Upper lobe of left lung (tissue), 6 donors: ENCODE measurements around the gene TMEM108. TPM values are rescaled to one million over a fixed set of nuclear protein-coding genes. Genes with fewer than 3 reads are reported as not detected.

ENCODE experiments used
- ATAC-seq, 2 donors: fragments of 200-7000 bp; cut with Tn5 transposase; one replicate each; pipeline ENCODE4 v1.9.1; 2022; ENCODE audit warnings: mild to moderate bottlenecking in 2 of 2, moderate library complexity in 2 of 2; ENCODE audit not compliant: low FRiP score in 2 of 2
- DNase-seq, 2 donors: peaks; one replicate each; pipeline ENCODE4 v3.0.0-alpha.2; 2019 to 2020
- H3K27ac ChIP-seq, 4 donors: fragments of 200-600 bp; sonication (generic); one replicate each; pipeline ENCODE4 v1.5.1; 2016 to 2019
- H3K27me3 ChIP-seq, 4 donors: fragments of 200-600 bp; sonication (generic); one replicate each; pipeline ENCODE4 v1.5.1; 2017 to 2019
- H3K36me3 ChIP-seq, 4 donors: fragments of 200-600 bp; sonication (generic); one replicate each; pipeline ENCODE4 v1.5.1; 2016 to 2019
- H3K4me1 ChIP-seq, 4 donors: fragments of 200-600 bp; sonication (generic); one replicate each; pipeline ENCODE4 v1.5.1; 2018 to 2019
- H3K4me3 ChIP-seq, 4 donors: fragments of 200-600 bp; sonication (generic); one replicate each; pipeline ENCODE4 v1.5.1; 2017 to 2019; ENCODE audit warnings: mild to moderate bottlenecking in 2 of 4, moderate library complexity in 1 of 4
- H3K9me3 ChIP-seq, 4 donors: fragments of 200-600 bp; sonication (generic); one replicate each; pipeline ENCODE4 v1.5.1; 2018 to 2019
- EP300 ChIP-seq, 4 donors: sonication (generic); formaldehyde crosslinking; IDR thresholded peaks; one replicate each; pipeline ENCODE4 v1.5.1; 2017; ENCODE audit warnings: antibody characterized with exemption in 4 of 4, control low read depth in 2 of 4
- POLR2A ChIP-seq, 4 donors: fragments of 450-650 bp; IDR thresholded peaks; one replicate each; pipeline ENCODE4 v1.5.1; 2016 to 2017; ENCODE audit warnings: antibody characterized with exemption in 4 of 4, mild to moderate bottlenecking in 2 of 4
- POLR2AphosphoS5 ChIP-seq, 2 donors: sonication (generic); formaldehyde crosslinking; IDR thresholded peaks; one replicate each; pipeline ENCODE4 v1.5.1; 2017; ENCODE audit warnings: antibody characterized with exemption in 2 of 2
- WGBS, 2 donors: methylation state at CpG; one replicate each; pipeline ENCODE4 v1.1.5; 2017 to 2018; 5-methylcytosine and 5-hydroxymethylcytosine counted together
- total RNA-seq, 6 donors: library from RNA; depleted of rRNA in 4 of 6; stranded (reverse); fragments of >200 nt in 4 of 6; gene quantifications; one replicate each; pipeline versions ENCODE4 v1.1.0 to v1.2.1, GENCODE V29; 2016 to 2021
- TF ChIP-seq, protein P1 (sequence below), 6 experiments: fragments of 450-650 bp in 4 of 6; fragments of 200-600 bp in 2 of 6; sonication (generic) in 2 of 6; IDR thresholded peaks; one replicate each; pipeline ENCODE4 v1.5.1; 2016 to 2019; ENCODE audit warnings: antibody characterized with exemption in 6 of 6
- donor health status: DM: no; HTN: no; CAD: no; lungs with moderate emphysema.
- donor health status: DM: no; HTN: yes; CAD: no; lungs with severe emphysema.

TMEM108 gene
- total RNA-seq, 6 donors from 2014 or later = 3.1 to 13.0 (median 7.9) TPM

DNA sequence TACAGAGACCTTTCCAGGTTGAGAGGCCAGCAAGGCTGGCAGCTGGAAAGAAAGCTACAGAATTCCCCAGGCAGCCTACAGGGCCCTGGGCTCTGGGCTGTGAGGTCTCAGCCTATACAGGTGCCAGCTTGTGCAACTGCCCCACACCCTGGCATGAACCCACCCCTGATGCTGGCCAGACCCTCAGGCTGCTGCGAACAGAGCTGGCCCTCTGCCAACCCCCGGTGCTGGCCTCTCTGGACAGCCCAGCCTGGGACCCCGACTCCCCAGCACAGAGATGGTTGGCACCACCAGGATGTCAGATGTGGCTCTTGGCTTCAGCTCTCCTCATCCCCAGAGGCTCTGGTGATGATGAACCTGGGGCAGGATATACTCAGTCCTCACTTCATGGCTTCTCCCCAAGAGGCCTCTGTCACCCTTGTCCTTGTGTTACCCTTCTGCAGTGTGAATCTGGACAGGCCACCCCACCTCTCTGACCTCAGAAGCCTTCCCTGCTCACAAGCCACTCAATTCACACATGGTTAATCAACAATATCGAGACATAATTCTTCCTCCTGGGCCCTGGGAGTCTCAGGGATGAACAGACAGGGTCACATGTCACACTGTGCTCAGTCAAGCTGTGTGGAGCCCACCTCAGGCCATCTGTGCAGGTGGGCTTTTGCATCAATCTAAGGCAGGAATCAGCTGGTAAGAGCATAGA is 350.7 kb downstream of the TMEM108 start:
- TF ChIP-seq EP300 (IDR thresholded peaks at IDR 0.05) (no peak), POLR2A (IDR thresholded peaks at IDR 0.05) (no peak), POLR2AphosphoS5 (IDR thresholded peaks at IDR 0.05) (no peak)
- TF ChIP-seq, protein P1, sequence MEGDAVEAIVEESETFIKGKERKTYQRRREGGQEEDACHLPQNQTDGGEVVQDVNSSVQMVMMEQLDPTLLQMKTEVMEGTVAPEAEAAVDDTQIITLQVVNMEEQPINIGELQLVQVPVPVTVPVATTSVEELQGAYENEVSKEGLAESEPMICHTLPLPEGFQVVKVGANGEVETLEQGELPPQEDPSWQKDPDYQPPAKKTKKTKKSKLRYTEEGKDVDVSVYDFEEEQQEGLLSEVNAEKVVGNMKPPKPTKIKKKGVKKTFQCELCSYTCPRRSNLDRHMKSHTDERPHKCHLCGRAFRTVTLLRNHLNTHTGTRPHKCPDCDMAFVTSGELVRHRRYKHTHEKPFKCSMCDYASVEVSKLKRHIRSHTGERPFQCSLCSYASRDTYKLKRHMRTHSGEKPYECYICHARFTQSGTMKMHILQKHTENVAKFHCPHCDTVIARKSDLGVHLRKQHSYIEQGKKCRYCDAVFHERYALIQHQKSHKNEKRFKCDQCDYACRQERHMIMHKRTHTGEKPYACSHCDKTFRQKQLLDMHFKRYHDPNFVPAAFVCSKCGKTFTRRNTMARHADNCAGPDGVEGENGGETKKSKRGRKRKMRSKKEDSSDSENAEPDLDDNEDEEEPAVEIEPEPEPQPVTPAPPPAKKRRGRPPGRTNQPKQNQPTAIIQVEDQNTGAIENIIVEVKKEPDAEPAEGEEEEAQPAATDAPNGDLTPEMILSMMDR (IDR thresholded peaks at IDR 0.05) = no peak
- no peak for ATAC-seq

GRCh38 chr3:133390715-133391114 is 352.5 kb downstream of the TMEM108 start:
- Histone ChIP-seq H3K4me3 (no peak overlapping the region), H3K4me1 (no peaks in the 10 kb centered on the region), H3K36me3 (peaks cover 0 to 8% (median 2%) of the 10 kb centered on the region in 4 donors), H3K27me3 (no peaks in the 10 kb centered on the region), H3K27ac (no peak overlapping the region), H3K9me3 (no peaks in the 10 kb centered on the region)
- ATAC-seq (no peak), DNase-seq (no peak)
- WGBS, 2 donors = 91 to 92% methylated on average over 4 of the region's 4 CpGs
- no peak for TF ChIP-seq POLR2AphosphoS5 (IDR thresholded peaks at IDR 0.05)
- no peak for TF ChIP-seq POLR2A (IDR thresholded peaks at IDR 0.05)
- no peak for TF ChIP-seq EP300 (IDR thresholded peaks at IDR 0.05)
- TF ChIP-seq, protein P1 (IDR thresholded peaks at IDR 0.05) = no peak

More for the DNA sequence above, 350.7 kb downstream of the TMEM108 start:
- no peak overlapping the region for H3K27ac ChIP-seq
- DNase-seq = peak in 1 of 2 donors; percentile 50
- H3K9me3 ChIP-seq = no peaks in the 10 kb centered on the region
- peaks cover 0 to 8% (median 2%) of the 10 kb centered on the region in 4 donors for H3K36me3 ChIP-seq
- no peak overlapping the region for H3K4me3 ChIP-seq
- 50 to 100% methylated on average over 1 to 2 of the region's 4 CpGs for WGBS, 2 donors
- peaks cover 7 to 10% (median 8%) of the 10 kb centered on the region in 4 donors for H3K4me1 ChIP-seq
- H3K27me3 ChIP-seq = no peaks in the 10 kb centered on the region

DNA sequence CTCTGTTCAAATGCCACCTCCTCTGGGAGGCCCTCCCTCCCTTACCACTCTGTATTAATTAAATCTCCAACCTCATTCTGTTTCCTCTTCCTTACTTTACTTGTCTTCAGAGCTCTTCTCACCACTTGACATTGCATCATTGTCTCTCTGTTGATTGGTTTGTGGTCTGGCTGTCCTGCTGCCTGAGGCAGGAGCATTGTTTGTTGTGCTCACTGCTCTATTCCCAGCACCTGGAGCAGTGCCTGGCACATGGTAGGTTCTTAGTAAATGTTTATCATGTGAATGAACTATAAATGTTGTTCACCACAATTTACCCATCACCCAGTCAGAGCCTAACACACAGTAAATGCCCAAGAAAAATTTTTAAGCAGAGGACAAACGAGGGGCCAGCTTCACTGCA is 355.0 kb downstream of the TMEM108 start:
- DNase-seq = no peak
- ATAC-seq = no peak
- 83 to 86% methylated on average over 1 of the region's 1 CpG for WGBS, 2 donors

GRCh38 chr3:133393691-133394474 is 355.7 kb downstream of the TMEM108 start:
- H3K27ac ChIP-seq = no peak overlapping the region
- ATAC-seq = no peak
- 74 to 77% methylated on average over 7 of the region's 7 CpGs for WGBS, 2 donors

More for the DNA sequence above, 355.0 kb downstream of the TMEM108 start:
- no peaks in the 10 kb centered on the region for H3K9me3 ChIP-seq
- peaks cover 0 to 12% (median 2%) of the 10 kb centered on the region in 4 donors for H3K36me3 ChIP-seq
- TF ChIP-seq POLR2AphosphoS5 (IDR thresholded peaks at IDR 0.05) (no peak), EP300 (IDR thresholded peaks at IDR 0.05) (no peak), POLR2A (IDR thresholded peaks at IDR 0.05) (no peak)
- TF ChIP-seq, protein P1 (IDR thresholded peaks at IDR 0.05) = no peak
- H3K27me3 ChIP-seq = no peaks in the 10 kb centered on the region
- H3K4me3 ChIP-seq = no peak overlapping the region
- H3K27ac ChIP-seq = no peak overlapping the region
- no peaks in the 10 kb centered on the region for H3K4me1 ChIP-seq

More at GRCh38 chr3:133393691-133394474, 355.7 kb downstream of the TMEM108 start:
- Histone ChIP-seq H3K9me3 (no peaks in the 10 kb centered on the region), H3K36me3 (peaks cover 0 to 12% (median 2%) of the 10 kb centered on the region in 4 donors), H3K27me3 (no peaks in the 10 kb centered on the region), H3K4me3 (no peak overlapping the region), H3K4me1 (no peaks in the 10 kb centered on the region)
- TF ChIP-seq EP300 (IDR thresholded peaks at IDR 0.05) (no peak), POLR2AphosphoS5 (IDR thresholded peaks at IDR 0.05) (no peak), POLR2A (IDR thresholded peaks at IDR 0.05) (no peak)
- TF ChIP-seq, protein P1 (IDR thresholded peaks at IDR 0.05) = no peak
- no peak for DNase-seq
